HG02678 (cell line): ENCODE measurements around the gene ELFN2.
"Not testable (repeated sequence)": the region's sequence is repeated elsewhere in the genome, so short reads cannot be mapped to it uniquely, and the experiment has no call there.

Source experiments
- ATAC-seq: cut with Tn5 transposase; IDR thresholded peaks from one replicate; pipeline ENCODE4 v1.9.1; 2021; ENCODE audit warnings: mild to moderate bottlenecking, moderate library complexity; ENCODE audit not compliant: unreplicated experiment

ELFN2 gene

DNA sequence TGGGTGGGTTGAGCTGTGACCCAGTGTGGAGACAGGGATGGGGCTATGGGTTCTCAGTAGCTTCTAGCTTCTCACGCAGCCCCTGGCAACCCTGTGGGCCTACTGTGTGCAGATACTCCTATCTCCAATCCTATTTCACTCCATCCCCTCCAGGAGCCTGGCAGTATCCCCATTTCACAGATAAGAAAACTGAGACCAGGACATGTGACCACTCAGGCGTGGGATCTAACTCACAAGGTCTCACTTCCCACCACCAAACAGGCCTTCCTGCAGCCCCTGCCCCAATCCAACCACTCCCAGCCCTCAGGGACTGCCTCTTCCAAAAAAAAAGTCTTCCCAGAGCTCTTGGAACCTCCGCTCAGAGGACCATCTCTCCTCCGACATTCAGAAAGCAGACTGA is 15.6 kb downstream of the ELFN2 start:
- ATAC-seq, result no peak

DNA sequence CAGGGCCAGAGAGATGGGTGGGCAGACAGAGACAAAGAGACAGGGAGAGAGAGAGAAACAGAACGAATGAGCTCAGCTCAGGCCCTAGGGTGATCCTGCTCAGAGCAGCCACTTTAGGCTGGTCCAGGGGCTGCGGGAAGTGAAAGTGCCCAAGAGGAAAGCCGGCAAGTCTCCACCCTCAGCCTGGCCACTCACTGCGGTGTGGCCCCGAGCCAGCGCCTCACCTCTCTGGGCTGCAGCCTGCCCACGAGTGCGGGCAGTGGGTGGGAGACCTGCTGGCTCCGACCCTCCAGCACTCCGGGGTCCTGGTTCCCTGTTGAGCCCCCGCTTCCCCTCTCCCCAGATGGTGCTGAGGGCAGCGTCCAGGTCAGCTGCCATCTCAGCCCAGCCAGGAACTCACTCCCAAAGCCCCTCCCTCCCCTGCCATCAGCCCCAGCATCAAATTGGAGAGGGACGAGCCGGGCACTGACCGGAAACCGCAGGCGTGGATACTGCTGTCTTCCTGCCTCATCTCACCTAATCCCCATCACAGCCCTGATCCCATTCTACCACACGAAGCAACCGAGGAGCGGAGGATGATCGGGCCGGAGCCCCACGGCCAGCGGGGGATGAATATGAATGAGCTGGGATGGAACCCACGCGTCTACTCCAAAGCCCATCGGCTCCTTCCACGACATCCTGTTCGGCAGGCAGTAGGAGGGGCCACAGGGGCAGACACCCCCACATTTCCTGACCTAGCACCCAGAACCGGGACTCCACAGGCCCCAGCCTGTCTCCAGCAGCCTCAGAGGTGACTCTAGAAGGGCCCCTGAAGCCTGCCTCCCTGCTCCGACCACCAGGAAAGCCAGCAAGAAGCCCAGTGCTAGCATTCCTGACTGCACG is 16.9 kb downstream of the ELFN2 start:
- no peak for ATAC-seq

DNA sequence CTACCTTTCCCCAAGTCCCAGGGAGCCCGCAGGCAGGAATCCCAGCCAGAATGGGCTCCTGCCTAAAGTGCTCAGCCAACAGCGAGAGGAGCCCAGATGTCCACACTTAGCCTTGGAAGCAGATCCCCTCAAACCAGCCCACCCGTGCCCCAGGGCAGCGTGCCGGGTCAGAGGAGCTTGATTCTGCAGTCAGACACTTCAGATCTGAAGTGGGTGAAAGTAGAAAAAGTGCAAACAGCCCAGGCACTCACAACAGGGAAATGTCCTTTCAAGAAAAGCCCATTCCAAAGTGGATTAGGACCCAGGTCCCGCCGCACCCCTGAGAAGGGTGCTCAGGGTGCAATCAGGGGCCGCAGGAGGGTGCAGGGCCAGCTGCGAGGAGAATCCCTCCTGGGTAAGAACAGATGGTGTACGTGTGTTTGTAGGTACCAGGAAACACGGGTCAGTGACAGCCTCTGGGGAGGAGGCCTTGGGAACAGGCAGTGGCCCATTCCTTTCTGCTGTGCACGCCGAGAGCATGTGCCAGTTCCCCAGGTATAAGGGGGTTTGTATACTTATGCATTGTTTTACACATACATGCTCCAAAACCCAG is 17.7 kb downstream of the ELFN2 start:
- no peak for ATAC-seq

DNA sequence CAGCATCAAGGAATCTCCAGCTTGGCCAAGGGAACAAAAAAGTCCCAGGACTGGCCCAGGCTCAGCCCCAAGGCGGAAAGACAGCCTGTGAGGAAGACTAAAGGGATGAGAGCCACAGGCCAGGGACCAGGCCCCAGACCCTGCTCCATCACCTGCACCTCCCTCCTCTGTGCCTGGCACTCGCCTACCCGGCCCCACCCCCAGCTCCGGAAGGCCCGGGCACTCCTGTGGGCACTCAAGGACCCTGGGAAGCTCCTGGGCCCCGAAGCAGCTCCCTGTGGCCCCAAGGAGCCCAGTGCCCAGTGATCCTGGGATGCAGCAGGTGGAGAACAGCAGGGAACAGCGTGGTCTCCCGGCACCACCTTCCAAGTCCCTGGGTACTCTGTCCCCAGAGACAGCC is 18.2 kb downstream of the ELFN2 start:
- no peak for ATAC-seq

DNA sequence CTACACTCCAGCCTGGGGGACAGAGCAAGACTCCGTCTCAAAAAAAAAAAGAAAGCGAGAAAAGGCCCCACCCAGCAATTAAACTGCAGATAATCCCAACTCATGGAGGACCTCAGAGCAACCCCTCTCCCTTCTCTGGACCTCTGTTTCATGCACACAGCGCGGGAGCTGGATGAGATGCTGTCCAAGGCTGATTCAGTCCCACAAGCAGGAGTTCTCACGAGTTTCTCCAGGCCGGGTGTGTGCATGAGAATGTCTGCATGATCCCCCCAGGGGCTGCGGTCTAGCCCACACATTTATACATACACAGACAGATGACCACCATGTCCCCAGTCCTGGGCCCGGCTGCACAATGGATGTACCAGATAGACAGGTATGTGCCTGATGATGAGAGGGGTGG is 19.4 kb downstream of the ELFN2 start:
- no peak for ATAC-seq

DNA sequence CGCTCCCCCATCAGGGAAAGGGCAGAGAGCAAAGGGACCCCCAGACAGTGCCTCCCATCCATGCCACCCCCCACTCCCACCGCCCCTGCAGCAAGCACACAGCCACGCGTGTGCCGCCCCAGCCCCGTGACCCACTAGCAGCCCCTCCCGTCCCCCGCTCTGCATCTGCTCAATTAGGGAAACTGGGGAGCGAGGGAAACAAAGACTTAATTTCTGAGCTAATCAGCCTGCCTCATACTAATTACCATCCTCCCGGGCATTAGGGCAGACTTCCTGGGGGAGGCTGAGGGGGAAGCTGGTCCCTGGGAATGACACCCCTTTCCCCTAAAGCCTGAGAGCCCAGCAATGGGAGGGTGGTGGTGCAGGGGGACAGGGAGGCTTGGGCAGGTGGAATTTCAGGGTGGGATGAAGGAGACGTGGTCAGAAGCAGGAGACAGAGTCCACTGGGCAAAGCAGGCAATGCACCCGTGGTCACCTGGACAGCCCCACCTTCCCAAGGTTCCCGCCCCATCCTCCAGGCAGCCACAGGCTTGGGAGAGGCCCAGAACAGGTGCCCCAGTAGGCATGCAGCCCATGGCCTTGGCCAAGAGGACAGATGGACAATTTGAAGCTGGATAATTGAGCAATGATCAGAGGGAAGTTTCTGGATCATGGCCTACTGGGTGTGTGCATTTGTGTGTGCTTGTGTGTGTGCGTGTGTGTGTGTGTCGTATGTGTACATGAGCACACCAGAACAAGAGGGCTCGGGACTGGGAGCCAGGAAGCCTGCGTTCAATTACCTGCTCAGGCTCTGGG is 20.6 kb downstream of the ELFN2 start:
- no peak for ATAC-seq

DNA sequence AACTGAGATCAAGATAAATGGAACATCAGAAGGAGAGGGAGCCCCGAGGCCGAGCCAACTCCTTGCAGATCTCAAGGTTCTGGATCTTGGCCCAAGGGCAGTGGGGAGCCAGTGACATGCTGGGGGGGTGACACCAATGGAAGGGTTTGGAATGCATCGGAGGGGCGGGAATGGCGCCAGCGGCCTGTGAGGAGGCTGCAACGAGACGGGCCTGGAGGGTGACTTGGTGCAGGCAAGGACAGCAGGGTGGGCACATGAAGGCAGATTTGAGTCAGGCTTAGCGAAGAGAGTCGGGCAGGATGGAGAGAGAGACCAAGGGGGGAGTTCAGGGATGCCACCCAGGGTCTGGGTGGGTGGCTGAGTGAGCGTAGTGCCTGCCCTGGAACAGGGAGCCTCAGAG is 23.2 kb downstream of the ELFN2 start:
- no peak for ATAC-seq

DNA sequence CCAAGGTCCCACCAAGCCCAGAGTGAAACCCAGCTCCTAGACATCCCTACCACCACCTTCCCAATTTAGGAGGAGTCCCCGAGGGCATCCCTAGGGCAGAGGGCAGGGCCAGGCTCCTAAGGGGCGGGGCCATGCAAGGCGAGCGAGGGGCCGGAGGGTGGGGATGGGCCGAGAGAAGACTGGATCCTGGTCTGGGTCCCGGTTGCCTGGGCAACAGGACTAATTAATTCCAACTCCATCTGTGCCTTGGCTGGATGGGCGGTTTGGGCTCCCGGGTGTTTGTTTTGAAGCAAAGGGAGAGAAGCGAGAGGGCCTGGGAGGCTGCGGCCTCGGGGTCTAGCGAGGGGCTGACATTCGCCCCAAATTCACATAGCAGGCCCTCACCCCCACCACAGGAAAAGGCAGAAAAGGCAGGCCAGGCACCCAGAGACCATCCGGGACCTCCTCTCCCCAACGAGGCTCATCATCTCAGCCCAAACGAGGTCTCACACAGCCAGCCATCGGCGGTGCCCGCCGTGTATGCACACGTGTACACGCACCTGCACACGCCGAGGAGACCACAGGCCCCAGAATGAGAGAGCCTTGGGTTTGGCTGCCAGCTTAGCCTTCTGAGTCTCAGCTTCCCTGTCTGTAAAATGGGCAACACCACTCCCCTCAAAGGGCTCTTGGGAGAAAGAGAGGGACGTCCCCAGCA is 23.9 kb downstream of the ELFN2 start:
- no peak for ATAC-seq

DNA sequence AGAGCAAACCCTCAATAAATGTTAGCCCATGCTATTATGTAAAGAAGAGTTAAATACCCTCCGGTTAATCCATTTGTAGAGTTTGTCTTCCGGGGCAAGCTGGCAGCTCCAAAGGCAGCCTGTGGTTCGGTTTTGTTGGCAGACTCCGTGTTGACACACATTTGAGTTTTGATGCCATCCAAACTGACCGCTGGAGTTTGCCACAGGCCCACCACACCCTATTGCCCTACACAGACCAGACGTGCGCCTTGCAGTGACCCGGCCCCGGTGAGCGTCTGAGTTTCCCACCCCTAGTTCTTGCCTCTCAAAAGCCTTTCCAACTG is 25.1 kb downstream of the ELFN2 start:
- no peak for ATAC-seq

DNA sequence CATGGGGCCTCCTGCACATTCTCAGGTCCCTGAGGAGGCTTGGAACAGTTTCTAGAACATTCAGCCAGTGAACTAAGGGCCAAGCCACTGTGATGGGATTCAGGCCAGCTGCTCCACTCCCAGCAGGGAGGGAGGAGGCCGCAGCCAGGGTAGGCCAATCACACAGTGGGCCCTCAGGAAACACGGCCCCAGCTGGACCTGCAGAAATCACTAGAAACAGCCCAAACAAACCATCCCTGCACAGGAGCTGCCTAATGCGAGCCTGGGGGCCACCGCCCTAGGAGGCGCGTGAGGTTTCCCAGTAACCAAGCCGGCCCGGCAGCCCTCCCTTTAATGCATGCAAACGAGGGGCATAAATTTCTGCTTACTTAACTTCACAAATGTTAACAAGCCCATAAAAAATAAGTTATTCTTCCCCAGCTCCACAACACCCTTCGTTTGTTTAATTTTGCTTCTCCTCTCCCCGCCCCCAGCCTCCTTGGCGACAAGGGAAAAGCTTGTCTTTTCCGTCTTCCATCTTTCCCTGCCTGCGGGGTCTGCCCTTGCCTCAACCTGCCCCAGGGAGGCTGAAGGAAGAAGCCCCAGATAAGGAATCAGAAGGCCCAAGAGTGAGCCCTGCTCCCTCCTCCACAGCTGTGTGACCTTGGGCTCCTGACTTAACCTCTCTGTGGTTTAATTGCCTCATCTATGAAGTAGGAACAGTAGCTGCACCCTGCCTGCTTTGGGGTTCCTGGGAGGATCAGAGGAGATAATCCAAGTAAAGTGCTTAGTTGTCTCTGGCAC is 25.7 kb downstream of the ELFN2 start:
- ATAC-seq, result no peak

DNA sequence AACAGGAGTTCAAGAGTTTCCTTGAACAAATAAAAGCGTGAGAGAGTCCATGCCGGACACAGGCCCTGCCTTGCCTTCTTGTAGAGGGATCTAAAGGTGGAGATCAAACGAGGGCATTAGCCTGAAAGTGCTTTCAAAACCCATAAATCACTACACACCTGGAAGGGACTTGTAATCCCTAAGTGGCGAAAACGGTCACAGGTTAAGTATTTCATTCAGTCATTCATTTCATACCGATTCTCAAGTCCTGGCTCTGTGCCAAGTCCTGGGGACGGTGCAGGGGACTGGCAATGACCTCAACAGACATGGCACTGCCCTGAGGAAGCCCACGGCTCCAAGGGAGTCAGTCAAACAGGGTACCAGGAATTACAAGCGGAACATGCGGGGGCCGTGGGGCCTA is 26.6 kb downstream of the ELFN2 start:
- no peak for ATAC-seq

DNA sequence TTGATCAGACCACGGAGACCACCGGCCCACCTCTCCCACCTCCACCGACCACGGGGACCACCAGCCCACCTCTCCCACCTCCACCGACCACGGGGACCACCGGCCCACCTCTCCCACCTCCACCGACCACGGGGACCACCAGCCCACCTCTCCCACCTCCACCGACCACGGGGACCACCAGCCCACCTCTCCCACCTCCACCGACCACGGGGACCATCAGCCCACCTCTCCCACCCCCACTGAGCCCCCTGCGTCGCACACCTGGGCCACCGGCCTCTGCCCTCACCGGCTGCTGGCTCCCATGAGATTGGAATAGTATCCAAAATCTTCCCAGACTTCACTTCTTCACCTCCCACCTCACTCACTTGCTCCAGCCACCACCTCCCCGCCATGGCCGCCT is 27.8 kb downstream of the ELFN2 start:
- ATAC-seq, result not testable (repeated sequence)

DNA sequence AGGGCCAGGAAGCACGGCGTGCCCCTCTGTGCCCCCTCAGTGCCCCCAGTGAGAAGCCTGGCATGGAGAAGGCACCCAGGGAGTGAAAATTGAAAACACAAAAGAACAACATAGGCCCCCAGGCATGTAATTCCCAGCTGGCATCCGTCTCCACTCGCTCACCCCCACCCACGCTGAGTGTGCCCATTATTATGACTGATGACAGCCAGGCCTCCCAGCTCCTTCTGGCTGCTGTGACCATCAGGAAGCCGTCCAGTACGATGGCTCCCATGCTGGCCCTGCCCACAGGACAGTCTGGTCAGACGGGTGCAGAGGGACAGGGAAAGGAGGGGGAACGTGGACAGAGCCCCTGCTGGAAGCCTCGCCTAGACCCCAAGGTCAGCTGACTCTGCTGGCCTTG is 30.1 kb downstream of the ELFN2 start:
- no peak for ATAC-seq

DNA sequence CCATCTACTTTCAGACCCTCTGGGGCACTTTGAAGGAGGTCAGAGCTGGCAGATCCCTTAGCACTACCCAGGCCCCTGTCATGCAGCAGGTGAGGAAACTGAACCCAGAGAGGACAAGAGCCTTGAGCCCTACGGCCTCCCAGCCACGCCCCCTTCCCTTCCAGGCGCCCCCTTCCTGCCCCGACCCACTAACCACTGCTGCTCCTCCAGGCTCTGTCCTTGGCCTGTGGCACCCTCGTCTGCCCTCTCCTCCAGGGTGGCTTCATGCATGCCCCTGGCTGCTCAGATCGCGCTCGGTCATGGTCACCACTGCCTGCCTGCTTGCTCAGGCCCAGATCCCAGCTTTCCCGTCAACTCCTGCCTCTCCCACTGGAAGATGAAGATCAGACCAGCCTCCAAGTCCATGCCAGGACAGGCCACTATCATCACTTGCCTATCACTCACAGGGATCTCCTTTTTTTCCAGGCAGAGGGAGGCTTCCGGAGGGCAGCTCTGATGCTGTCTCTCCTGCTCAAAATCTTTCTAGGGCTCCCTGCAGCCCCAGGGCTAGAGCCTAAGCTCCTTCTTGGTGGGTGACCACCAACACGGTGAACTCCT is 30.7 kb downstream of the ELFN2 start:
- ATAC-seq, result no peak

DNA sequence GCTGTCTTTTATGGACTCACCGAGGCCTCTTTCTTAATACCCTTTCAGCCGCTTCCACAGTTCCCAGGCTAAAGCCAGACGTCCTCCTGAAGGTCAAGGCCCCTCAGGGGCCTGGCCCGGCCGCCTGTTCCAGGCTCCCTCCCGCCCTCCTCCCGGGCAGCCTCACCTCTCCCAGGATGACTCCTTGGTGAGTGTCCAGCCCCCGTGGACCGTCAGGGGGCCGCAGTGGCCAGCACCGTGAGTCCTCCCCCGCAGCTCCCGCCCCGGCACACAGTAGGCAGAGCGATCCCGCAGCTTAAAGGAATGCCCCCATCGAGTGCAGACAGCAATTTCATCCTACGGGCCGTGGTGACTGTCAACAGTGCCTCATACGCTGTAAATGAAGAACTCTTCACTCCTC is 32.9 kb downstream of the ELFN2 start:
- ATAC-seq, result no peak

DNA sequence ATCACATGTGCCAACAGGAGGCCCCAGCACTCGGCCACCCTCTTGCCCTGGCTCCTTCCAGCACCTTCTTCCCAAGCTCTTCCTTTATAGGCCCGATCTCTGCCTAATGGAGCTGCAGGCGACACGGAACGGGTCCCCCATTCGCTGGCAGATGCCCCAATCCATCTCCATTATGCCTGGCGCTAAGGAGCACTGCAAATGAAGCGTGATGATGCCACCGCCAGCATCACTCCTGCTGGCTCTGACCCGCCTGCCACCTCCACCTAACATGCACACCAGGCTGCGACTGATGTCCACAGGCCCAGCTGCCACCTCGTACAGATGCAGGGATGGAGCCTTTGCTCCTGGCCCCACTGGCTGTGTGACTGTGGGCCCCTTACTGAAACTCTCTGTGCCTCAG is 33.5 kb downstream of the ELFN2 start:
- ATAC-seq, result no peak

DNA sequence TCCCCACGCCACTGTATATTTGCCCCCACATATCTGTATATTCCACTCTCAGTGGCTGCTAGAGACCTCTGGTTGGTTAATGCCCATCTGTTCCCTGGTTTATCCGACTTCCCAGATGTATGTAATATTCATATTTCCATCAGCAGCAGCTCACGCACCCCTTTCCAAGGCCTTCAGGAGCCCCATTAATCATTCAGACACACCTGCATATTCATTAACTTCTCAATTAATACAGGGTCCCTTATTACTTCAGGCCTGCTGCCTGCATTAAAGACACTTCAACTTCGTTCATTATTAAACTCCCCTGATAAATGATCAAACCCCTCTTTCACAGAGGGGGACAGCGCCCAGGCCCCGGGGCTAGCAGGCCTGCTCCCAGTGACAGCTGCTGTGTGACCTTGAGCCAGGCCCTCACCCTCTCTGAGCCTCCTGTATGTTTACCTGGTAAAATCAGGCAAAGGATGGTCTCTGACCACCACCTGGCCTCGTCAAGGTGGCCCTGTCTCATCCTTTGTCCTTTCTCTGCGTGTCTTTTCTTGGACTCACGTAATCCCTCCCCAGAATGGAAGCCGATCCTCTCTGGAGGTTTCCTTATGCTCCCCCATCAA is 34.5 kb downstream of the ELFN2 start:
- ATAC-seq, result no peak

DNA sequence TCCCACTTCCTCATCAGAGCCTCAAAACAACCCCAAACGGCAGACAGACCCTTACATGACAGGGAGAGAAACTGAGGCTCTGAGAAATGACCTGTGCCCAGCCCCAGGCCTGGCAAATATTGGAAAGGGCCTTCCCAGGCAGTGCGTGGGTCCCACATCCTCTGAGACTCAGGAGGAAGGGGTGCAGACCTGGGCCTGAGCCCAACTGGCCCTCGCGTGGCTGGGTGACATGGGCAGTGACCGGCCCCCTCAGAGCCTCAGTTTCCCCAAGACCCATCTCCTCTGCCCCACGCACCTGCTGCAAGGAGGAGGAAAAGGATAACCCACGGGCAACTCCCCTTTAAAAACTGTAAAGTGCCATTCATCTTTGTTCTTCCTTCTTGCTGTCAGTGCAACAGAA is 35.6 kb downstream of the ELFN2 start:
- ATAC-seq, result no peak

DNA sequence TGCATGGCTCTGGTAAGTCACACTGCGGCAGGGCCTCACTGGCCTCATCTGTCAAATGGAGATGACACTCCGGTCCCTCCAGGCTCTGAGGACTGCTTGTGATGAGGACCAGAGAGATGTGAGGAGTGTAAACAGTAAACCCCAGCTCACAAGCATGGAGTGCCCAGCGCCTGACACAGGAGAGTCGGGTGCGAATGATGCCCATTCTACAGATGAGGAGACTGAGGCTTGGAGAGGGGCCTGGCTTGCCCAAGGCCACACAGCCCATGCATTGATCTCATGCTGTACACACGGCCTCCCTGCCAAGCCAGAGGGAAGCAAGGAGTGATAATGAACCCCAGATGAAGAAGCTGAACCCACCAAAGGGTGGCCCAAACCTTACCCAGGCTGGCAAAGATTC is 37.2 kb downstream of the ELFN2 start:
- ATAC-seq, result no peak

DNA sequence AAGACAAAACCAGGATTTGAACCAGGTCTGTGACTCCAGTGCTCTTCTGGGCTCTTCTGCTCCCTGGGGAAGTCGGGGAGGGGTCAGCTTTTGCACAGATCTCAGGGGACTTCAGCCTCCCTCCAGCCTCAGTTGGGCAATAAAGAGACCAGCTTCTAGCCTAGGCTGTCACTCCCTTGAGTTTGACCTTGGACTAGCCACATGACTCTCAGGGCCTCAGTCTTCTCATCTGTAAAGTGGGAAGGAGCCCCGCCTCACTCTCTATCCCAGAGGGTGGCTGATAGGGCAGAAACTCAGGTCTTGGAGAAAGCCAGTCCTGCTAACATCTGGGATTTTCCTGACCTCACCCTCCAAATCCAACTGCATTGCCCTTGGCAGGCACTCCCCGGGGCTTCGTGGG is 38.7 kb downstream of the ELFN2 start:
- ATAC-seq, result no peak
